ENCODE data around the gene MTM1. TPM values are rescaled to one million over a fixed set of nuclear protein-coding genes. Genes with fewer than 3 reads are reported as not detected.

The MTM1 gene
- polyA plus RNA-seq, 3 donors, result 6.5 to 23.4 (median 17.0) TPM

GRCh38 chrX:150551963-150552362, 16.5 kb upstream of the MTM1 start:
- H3K9me3 ChIP-seq (replicated peaks in 1 of 2; ENCODE audit: control insufficient read depth in 1 of 2, insufficient read depth in 1 of 2, low read length in 2 of 2), result no peaks in the 10 kb centered on the region
- H3K9ac ChIP-seq (ENCODE audit: insufficient read depth, low read length, poor library complexity, severe bottlenecking), result no peak overlapping the region
- no peak overlapping the region for H3K4me3 ChIP-seq (replicated peaks in 1 of 3; ENCODE audit: low read depth in 2 of 3, low read length in 3 of 3)
- intact Hi-C loops (cut with micrococcal nuclease), result no loop called here
- DNase-seq, result no peak
- H2AFZ ChIP-seq (ENCODE audit: insufficient read depth, low read depth, low read length, poor library complexity, severe bottlenecking), result no peak overlapping the region
- no peaks in the 10 kb centered on the region for H3K27me3 ChIP-seq (ENCODE audit: control insufficient read depth in 2 of 2, insufficient read depth in 2 of 2, low read length in 2 of 2)
- peaks cover 0 to 6% (median 0%) of the 10 kb centered on the region in 7 donors for H3K9me3 Mint-ChIP-seq
- H3K27ac ChIP-seq (ENCODE audit: low read depth in 1 of 2, low read length in 2 of 2), result no peak overlapping the region
- TF ChIP-seq, protein P1, sequence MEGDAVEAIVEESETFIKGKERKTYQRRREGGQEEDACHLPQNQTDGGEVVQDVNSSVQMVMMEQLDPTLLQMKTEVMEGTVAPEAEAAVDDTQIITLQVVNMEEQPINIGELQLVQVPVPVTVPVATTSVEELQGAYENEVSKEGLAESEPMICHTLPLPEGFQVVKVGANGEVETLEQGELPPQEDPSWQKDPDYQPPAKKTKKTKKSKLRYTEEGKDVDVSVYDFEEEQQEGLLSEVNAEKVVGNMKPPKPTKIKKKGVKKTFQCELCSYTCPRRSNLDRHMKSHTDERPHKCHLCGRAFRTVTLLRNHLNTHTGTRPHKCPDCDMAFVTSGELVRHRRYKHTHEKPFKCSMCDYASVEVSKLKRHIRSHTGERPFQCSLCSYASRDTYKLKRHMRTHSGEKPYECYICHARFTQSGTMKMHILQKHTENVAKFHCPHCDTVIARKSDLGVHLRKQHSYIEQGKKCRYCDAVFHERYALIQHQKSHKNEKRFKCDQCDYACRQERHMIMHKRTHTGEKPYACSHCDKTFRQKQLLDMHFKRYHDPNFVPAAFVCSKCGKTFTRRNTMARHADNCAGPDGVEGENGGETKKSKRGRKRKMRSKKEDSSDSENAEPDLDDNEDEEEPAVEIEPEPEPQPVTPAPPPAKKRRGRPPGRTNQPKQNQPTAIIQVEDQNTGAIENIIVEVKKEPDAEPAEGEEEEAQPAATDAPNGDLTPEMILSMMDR (IDR thresholded peaks at IDR 0.05), result no peak
- peaks cover 21% of the 10 kb centered on the region for H3K4me1 Mint-ChIP-seq
- H3K79me2 ChIP-seq (ENCODE audit: insufficient read depth, low read length), result no peaks in the 10 kb centered on the region
- H4K20me1 ChIP-seq (ENCODE audit: insufficient read depth, low read length), result no peaks in the 10 kb centered on the region
- H3K4me3 Mint-ChIP-seq, result no peak overlapping the region
- no peaks in the 10 kb centered on the region for H3K36me3 ChIP-seq (replicated peaks in 1 of 2; ENCODE audit: control insufficient read depth in 1 of 2, insufficient read depth in 2 of 2, low read length in 2 of 2)
- WGBS (ENCODE audit: insufficient coverage), result no CpG with 5 or more reads among the region's 3 CpGs
- H3K36me3 Mint-ChIP-seq, result no peaks in the 10 kb centered on the region
- H3K4me2 ChIP-seq (replicated peaks; ENCODE audit: extremely low read depth, low read length, poor library complexity, severe bottlenecking), result no peak overlapping the region
- no peak overlapping the region for H3K27ac Mint-ChIP-seq
- H3K4me1 ChIP-seq (ENCODE audit: control insufficient read depth in 1 of 2, insufficient read depth in 2 of 2, low read length in 2 of 2), result peaks cover 23 to 28% of the 10 kb centered on the region in 2 donors
- H3K27me3 Mint-ChIP-seq (ENCODE audit: low read depth in 3 of 3), result peaks cover 0 to 3% (median 0%) of the 10 kb centered on the region in 3 donors

DNA sequence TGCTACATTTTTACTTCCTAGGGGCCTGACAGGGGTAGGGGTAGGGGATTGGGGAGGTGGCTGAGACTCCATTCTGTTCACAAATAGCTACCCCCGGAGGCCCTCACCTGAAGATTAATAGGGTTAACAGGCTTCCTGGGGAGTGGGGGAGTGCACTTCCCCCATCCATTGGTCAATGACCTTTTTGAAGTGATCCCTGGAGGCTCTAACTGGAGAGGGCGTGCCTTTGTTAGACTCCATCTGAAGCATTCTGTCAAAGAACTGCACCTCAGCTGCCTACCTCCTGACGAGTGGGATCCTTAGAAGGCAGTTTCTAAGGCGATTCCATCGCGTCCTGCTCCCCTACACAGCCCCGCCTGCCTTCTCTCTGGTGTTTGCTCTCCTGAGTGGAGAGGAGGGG, 10.0 kb upstream of the MTM1 start:
- Histone ChIP-seq H3K4me3 (replicated peaks in 1 of 3; ENCODE audit: low read depth in 2 of 3, low read length in 3 of 3) (no peak overlapping the region), H3K4me1 (ENCODE audit: control insufficient read depth in 1 of 2, insufficient read depth in 2 of 2, low read length in 2 of 2) (no peaks in the 10 kb centered on the region), H3K27me3 (ENCODE audit: control insufficient read depth in 2 of 2, insufficient read depth in 2 of 2, low read length in 2 of 2) (no peaks in the 10 kb centered on the region), H3K4me2 (replicated peaks; ENCODE audit: extremely low read depth, low read length, poor library complexity, severe bottlenecking) (no peak overlapping the region), H3K9ac (ENCODE audit: insufficient read depth, low read length, poor library complexity, severe bottlenecking) (no peak overlapping the region), H3K9me3 (replicated peaks in 1 of 2; ENCODE audit: control insufficient read depth in 1 of 2, insufficient read depth in 1 of 2, low read length in 2 of 2) (no peaks in the 10 kb centered on the region), H2AFZ (ENCODE audit: insufficient read depth, low read depth, low read length, poor library complexity, severe bottlenecking) (no peak overlapping the region), H3K79me2 (ENCODE audit: insufficient read depth, low read length) (no peaks in the 10 kb centered on the region), H3K36me3 (replicated peaks in 1 of 2; ENCODE audit: control insufficient read depth in 1 of 2, insufficient read depth in 2 of 2, low read length in 2 of 2) (no peaks in the 10 kb centered on the region), H4K20me1 (ENCODE audit: insufficient read depth, low read length) (no peaks in the 10 kb centered on the region), H3K27ac (ENCODE audit: low read depth in 1 of 2, low read length in 2 of 2) (no peak overlapping the region)
- intact Hi-C loops (cut with micrococcal nuclease), result no loop called here
- Mint-ChIP-seq H3K4me1 (no peaks in the 10 kb centered on the region), H3K36me3 (no peaks in the 10 kb centered on the region), H3K9me3 (peaks cover 0 to 4% (median 2%) of the 10 kb centered on the region in 7 donors), H3K27me3 (ENCODE audit: low read depth in 3 of 3) (peaks cover 0 to 8% (median 0%) of the 10 kb centered on the region in 3 donors), H3K4me3 (no peak overlapping the region), H3K27ac (no peak overlapping the region)
- no peak for DNase-seq
- TF ChIP-seq, protein P1 (IDR thresholded peaks at IDR 0.05), result no peak
- WGBS (ENCODE audit: insufficient coverage), result 100% methylated on average over 1 of the region's 7 CpGs

Data from CD14-positive monocyte (primary cell).